ENCODE data around the gene ITGB2.

GRCh38 chr21:44838039-44838895 lies 82.4 kb downstream of the ITGB2 start:
- TF ChIP-seq, protein P1, sequence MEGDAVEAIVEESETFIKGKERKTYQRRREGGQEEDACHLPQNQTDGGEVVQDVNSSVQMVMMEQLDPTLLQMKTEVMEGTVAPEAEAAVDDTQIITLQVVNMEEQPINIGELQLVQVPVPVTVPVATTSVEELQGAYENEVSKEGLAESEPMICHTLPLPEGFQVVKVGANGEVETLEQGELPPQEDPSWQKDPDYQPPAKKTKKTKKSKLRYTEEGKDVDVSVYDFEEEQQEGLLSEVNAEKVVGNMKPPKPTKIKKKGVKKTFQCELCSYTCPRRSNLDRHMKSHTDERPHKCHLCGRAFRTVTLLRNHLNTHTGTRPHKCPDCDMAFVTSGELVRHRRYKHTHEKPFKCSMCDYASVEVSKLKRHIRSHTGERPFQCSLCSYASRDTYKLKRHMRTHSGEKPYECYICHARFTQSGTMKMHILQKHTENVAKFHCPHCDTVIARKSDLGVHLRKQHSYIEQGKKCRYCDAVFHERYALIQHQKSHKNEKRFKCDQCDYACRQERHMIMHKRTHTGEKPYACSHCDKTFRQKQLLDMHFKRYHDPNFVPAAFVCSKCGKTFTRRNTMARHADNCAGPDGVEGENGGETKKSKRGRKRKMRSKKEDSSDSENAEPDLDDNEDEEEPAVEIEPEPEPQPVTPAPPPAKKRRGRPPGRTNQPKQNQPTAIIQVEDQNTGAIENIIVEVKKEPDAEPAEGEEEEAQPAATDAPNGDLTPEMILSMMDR (IDR thresholded peaks at IDR 0.05 in 2 of 3, conservative IDR thresholded peaks at IDR 0.05 in 1 of 3; ENCODE audit: borderline replicate concordance in 1 of 3, insufficient read depth in 1 of 3, low read depth in 2 of 3, low read length in 2 of 3) = no peak
- no peak for TF ChIP-seq EZH2 (IDR thresholded peaks at IDR 0.05)
- no peak for TF ChIP-seq CEBPB (IDR thresholded peaks at IDR 0.05; ENCODE audit: low read depth)
- TF ChIP-seq POLR2AphosphoS5 (IDR thresholded peaks at IDR 0.05; ENCODE audit: low read depth, low read length) = no peak
- TF ChIP-seq, protein P2, sequence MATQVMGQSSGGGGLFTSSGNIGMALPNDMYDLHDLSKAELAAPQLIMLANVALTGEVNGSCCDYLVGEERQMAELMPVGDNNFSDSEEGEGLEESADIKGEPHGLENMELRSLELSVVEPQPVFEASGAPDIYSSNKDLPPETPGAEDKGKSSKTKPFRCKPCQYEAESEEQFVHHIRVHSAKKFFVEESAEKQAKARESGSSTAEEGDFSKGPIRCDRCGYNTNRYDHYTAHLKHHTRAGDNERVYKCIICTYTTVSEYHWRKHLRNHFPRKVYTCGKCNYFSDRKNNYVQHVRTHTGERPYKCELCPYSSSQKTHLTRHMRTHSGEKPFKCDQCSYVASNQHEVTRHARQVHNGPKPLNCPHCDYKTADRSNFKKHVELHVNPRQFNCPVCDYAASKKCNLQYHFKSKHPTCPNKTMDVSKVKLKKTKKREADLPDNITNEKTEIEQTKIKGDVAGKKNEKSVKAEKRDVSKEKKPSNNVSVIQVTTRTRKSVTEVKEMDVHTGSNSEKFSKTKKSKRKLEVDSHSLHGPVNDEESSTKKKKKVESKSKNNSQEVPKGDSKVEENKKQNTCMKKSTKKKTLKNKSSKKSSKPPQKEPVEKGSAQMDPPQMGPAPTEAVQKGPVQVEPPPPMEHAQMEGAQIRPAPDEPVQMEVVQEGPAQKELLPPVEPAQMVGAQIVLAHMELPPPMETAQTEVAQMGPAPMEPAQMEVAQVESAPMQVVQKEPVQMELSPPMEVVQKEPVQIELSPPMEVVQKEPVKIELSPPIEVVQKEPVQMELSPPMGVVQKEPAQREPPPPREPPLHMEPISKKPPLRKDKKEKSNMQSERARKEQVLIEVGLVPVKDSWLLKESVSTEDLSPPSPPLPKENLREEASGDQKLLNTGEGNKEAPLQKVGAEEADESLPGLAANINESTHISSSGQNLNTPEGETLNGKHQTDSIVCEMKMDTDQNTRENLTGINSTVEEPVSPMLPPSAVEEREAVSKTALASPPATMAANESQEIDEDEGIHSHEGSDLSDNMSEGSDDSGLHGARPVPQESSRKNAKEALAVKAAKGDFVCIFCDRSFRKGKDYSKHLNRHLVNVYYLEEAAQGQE (IDR thresholded peaks at IDR 0.05; ENCODE audit: low read depth) = no peak
- no peak for TF ChIP-seq EZH2phosphoT487 (IDR thresholded peaks at IDR 0.05; ENCODE audit: borderline replicate concordance)
- TF ChIP-seq JUND (IDR thresholded peaks at IDR 0.05) = no peak
- no peak for TF ChIP-seq RAD21 (IDR thresholded peaks at IDR 0.05; ENCODE audit: low read depth)
- TF ChIP-seq POLR2A (IDR thresholded peaks at IDR 0.05; ENCODE audit: borderline replicate concordance, extremely low read depth, insufficient read depth, insufficient read length) = no peak
- no peak for TF ChIP-seq ZNF274 (IDR thresholded peaks at IDR 0.05; ENCODE audit: low read depth, low read length)
- TF ChIP-seq TCF7L2 (IDR thresholded peaks at IDR 0.05; ENCODE audit: borderline replicate concordance, extremely low read depth, insufficient read depth, insufficient read length) = no peak
- TF ChIP-seq CBX3 (IDR thresholded peaks at IDR 0.05; ENCODE audit: low read depth) = no peak
- TF ChIP-seq EGR1 (IDR thresholded peaks at IDR 0.05; ENCODE audit: low read depth) = no peak
